ENCODE measurements around the gene SV2B. TPM values are rescaled to one million over a fixed set of nuclear protein-coding genes. Genes with fewer than 3 reads are reported as not detected.
A peak's percentile ranks its signal among the peaks of the same experiment; 100 is the strongest.

Gene SV2B
- polyA plus RNA-seq, 2 of the 4 experiments (the other 2 are of a cell fraction): 0.05 TPM; not detected in 1

DNA sequence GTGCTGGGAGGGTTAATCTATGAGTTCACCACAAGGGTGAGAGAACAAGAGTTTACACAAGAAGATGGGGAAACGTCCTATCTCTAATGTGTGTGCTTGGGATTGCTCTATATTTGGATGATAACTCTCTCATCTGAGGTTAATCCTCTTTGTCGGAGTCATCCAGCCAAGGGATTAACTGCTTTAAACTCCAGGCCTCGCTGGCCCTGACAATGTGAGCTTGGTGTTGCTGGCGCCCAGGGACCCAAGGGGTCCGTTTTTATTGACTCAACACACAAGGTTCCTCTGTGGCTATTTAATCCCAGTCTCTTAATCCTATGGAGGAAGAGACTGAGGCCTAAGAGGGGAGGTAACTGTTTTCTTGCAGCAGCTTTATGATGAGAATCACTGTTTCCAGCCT lies 14.2 kb downstream of the SV2B start (continued):
- TF ChIP-seq ZNF302 (CRISPR knock-in tag; IDR thresholded peaks at IDR 0.05) (no peak), FOSB (CRISPR knock-in tag; IDR thresholded peaks at IDR 0.05) (no peak), NFE2L2 (conservative IDR thresholded peaks at IDR 0.05; ENCODE audit: low read length) (no peak), HDAC2 (IDR thresholded peaks at IDR 0.05) (no peak), MAFK (IDR thresholded peaks at IDR 0.05; ENCODE audit: partially characterized antibody) (no peak)

DNA sequence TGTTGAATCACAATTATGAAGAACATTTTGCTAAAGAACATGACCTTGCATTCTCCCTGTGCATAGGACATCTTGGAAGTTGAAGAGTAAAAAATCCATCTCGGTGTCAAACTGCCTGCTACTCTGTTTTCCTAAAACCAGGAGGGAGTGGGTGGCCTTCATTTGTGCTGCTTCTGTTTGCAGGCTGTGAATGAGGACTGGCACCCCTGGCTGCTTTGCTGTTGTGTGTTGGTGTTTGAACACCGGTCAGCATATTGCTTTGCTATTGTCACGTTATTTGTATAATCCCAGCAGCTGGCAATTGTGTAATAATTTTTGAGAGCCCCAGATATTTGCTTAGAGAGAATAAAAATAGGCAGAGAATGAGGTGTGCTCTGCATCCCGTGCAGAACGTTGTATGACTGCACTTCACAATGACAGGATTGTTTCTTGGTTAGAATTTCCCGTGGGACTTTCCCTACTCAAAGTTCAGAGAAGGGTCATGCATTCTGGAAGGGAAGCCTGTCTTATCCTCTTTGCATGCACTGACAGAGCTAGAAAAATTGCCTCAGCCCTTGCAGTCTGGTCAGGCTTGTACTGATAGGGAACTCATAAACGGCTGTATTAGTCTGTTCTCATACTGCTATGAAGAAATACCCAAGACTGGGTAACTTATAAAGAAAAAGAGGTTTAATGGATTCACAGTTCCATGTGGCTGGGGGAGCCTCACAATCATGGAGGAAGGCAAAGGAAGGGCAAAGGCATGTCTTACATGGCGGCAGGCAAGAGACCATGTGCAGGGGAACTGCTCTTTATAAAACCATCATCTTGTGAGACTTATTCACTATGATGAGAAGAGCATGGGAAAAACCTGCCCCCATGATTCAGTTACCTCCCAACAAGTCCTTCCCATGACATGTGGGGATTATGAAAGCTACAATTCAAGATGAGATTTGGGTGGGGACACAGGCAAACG lies 16.3 kb downstream of the SV2B start:
- ATAC-seq: no peak
- no peak for DNase-seq (ENCODE audit: low read depth in 1 of 2, low spot score in 1 of 2)
- H3K9me3 ChIP-seq: no peaks in the 10 kb centered on the region
- TF ChIP-seq JUNB (IDR thresholded peaks at IDR 0.05) (no peak), MAFK (IDR thresholded peaks at IDR 0.05; ENCODE audit: partially characterized antibody) (peak; percentile 8)
- WGBS (ENCODE audit: missing lambda C conversion rate): 5% methylated on average over 9 of the region's 9 CpGs
- no peak overlapping the region for H3K4me2 ChIP-seq
- H3K4me1 ChIP-seq: no peaks in the 10 kb centered on the region
- no peak overlapping the region for H3K27ac ChIP-seq
- no peak overlapping the region for H3K4me3 ChIP-seq
- ChIA-PET CTCF (no interaction called here), POLR2A (no interaction called here)
- FAIRE-seq: no peak

DNA sequence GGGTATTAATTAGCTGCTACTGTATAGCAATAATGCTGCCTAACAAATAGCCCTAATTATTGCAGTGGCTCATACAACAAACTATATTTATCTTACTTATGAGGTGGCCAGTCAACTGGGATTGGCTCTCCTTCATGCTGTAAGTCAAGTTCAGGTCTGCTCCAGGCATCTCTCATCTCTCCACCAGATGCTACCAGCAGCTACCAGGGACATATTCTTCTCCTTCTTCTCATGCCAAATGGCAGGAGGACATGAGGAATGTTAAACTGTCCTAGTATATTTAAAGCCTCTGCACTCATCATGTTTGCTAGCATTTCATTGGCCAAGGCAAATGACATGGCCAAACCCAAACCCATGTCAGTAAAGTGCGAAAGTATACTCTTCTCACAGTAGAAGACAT lies 17.3 kb downstream of the SV2B start:
- no peak for ATAC-seq
- Histone ChIP-seq H3K4me2 (no peak overlapping the region), H3K9me3 (no peaks in the 10 kb centered on the region), H3K27ac (no peak overlapping the region), H3K4me1 (no peaks in the 10 kb centered on the region), H3K4me3 (no peak overlapping the region)
- no peak for TF ChIP-seq HDAC2 (IDR thresholded peaks at IDR 0.05)
- TF ChIP-seq CBX8 (IDR thresholded peaks at IDR 0.05): no peak
- TF ChIP-seq CHD4 (IDR thresholded peaks at IDR 0.05; ENCODE audit: borderline replicate concordance): no peak
- TF ChIP-seq FOXS1 (CRISPR knock-in tag; IDR thresholded peaks at IDR 0.05): no peak
- no peak for TF ChIP-seq MAFK (IDR thresholded peaks at IDR 0.05; ENCODE audit: partially characterized antibody)
- TF ChIP-seq KDM5A (IDR thresholded peaks at IDR 0.05): no peak
- no peak for TF ChIP-seq CBX2 (IDR thresholded peaks at IDR 0.05; ENCODE audit: borderline replicate concordance, low read depth)
- TF ChIP-seq, protein P1, sequence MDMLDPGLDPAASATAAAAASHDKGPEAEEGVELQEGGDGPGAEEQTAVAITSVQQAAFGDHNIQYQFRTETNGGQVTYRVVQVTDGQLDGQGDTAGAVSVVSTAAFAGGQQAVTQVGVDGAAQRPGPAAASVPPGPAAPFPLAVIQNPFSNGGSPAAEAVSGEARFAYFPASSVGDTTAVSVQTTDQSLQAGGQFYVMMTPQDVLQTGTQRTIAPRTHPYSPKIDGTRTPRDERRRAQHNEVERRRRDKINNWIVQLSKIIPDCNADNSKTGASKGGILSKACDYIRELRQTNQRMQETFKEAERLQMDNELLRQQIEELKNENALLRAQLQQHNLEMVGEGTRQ (IDR thresholded peaks at IDR 0.05): no peak
- TF ChIP-seq, protein P2, sequence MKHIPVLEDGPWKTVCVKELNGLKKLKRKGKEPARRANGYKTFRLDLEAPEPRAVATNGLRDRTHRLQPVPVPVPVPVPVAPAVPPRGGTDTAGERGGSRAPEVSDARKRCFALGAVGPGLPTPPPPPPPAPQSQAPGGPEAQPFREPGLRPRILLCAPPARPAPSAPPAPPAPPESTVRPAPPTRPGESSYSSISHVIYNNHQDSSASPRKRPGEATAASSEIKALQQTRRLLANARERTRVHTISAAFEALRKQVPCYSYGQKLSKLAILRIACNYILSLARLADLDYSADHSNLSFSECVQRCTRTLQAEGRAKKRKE (CRISPR knock-in tag; IDR thresholded peaks at IDR 0.05; ENCODE audit: low read depth): no peak
- TF ChIP-seq, protein P3, sequence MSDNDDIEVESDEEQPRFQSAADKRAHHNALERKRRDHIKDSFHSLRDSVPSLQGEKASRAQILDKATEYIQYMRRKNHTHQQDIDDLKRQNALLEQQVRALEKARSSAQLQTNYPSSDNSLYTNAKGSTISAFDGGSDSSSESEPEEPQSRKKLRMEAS (IDR thresholded peaks at IDR 0.05): no peak
- TF ChIP-seq ZC3H11A (IDR thresholded peaks at IDR 0.05): no peak
- no peak for TF ChIP-seq CHD2 (IDR thresholded peaks at IDR 0.05; ENCODE audit: low read length, partially characterized antibody)
- no peak for TF ChIP-seq HOXA7 (CRISPR knock-in tag; IDR thresholded peaks at IDR 0.05)
- TF ChIP-seq, protein P4, sequence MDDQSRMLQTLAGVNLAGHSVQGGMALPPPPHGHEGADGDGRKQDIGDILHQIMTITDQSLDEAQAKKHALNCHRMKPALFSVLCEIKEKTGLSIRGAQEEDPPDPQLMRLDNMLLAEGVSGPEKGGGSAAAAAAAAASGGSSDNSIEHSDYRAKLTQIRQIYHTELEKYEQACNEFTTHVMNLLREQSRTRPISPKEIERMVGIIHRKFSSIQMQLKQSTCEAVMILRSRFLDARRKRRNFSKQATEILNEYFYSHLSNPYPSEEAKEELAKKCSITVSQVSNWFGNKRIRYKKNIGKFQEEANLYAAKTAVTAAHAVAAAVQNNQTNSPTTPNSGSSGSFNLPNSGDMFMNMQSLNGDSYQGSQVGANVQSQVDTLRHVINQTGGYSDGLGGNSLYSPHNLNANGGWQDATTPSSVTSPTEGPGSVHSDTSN (IDR thresholded peaks at IDR 0.05): no peak
- no peak for TF ChIP-seq ZNF302 (CRISPR knock-in tag; IDR thresholded peaks at IDR 0.05)
- TF ChIP-seq, protein P5, sequence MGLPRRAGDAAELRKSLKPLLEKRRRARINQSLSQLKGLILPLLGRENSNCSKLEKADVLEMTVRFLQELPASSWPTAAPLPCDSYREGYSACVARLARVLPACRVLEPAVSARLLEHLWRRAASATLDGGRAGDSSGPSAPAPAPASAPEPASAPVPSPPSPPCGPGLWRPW (IDR thresholded peaks at IDR 0.05): no peak
- no peak for DNase-seq (ENCODE audit: low read depth in 1 of 2, low spot score in 1 of 2)
- CTCF ChIA-PET: interaction anchor here (1.1 to 1.2 kb wide), 3 partner anchors 9 to 61 kb away, joined by 3 to 4 read pairs (median 3); no protein-coding TSS in a partner anchor
- peak; percentile 46 for FAIRE-seq
- WGBS (ENCODE audit: missing lambda C conversion rate): 0% methylated on average over 1 of the region's 1 CpG
- POLR2A ChIA-PET: no interaction called here
